ENCODE measurements around the gene OBSCN. TPM values are rescaled to one million over a fixed set of nuclear protein-coding genes. Genes with fewer than 3 reads are reported as not detected.
"Not testable (repeated sequence)": the region's sequence is repeated elsewhere in the genome, so short reads cannot be mapped to it uniquely, and the experiment has no call there.

The OBSCN gene
- total RNA-seq, 1 donor: 13.0 TPM

DNA sequence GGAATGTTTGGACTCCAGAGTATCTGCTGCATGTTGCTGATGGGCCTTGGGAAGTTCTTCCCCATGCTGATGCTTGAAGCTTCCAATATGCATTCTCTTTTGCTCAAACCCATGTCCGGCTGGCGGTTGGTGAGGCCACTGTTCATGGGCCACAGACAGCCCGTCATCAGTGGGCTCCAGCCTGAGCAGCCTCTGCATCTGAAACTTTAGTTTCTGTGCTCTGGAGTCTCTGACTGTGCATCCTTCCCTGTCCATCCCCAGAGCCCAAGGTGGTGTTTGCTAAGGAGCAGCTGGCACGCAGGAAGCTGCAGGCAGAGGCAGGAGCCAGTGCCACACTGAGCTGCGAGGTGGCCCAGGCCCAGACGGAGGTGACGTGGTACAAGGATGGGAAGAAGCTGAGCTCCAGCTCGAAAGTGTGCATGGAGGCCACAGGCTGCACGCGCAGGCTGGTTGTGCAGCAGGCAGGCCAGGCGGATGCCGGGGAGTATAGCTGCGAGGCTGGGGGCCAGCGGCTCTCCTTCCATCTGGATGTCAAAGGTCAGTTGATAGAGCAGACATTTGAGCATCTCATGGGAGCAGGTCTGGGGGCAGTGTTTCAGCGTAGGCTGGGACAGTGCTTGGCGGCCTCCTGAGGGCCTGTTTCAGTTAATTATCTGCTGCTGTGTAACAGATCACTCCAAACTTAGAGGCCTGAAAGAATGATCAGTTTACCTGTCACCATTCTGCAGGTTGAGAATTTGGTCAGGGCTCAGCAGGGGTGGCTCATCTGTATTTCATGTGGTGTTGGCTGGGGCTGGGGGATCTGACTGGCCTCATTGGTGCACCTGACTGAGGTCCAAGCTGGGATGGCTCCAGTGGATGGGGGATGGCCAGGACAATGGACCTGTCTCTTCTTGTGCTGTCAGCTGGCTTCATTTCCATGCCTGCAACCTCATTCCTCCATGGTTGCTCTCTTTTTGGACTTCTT, 16.6 kb downstream of the OBSCN start:
- TF ChIP-seq, protein P1, sequence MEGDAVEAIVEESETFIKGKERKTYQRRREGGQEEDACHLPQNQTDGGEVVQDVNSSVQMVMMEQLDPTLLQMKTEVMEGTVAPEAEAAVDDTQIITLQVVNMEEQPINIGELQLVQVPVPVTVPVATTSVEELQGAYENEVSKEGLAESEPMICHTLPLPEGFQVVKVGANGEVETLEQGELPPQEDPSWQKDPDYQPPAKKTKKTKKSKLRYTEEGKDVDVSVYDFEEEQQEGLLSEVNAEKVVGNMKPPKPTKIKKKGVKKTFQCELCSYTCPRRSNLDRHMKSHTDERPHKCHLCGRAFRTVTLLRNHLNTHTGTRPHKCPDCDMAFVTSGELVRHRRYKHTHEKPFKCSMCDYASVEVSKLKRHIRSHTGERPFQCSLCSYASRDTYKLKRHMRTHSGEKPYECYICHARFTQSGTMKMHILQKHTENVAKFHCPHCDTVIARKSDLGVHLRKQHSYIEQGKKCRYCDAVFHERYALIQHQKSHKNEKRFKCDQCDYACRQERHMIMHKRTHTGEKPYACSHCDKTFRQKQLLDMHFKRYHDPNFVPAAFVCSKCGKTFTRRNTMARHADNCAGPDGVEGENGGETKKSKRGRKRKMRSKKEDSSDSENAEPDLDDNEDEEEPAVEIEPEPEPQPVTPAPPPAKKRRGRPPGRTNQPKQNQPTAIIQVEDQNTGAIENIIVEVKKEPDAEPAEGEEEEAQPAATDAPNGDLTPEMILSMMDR (IDR thresholded peaks at IDR 0.05; ENCODE audit: insufficient read depth, low read depth, low read length): no peak
- no peak overlapping the region for H3K4me3 ChIP-seq (ENCODE audit: low read depth, low read length)
- DNase-seq (ENCODE audit: low read depth): no peak

- DNase-seq (ENCODE audit: low read depth): no peak
- H3K4me3 ChIP-seq (ENCODE audit: low read depth, low read length): no peak overlapping the region
Observed at GRCh38 chr1:228225165-228225710, 17.4 kb downstream of the OBSCN start.

GRCh38 chr1:228225740-228226139, 17.9 kb downstream of the OBSCN start:
- H3K4me3 ChIP-seq (ENCODE audit: low read depth, low read length): no peak overlapping the region
- DNase-seq (ENCODE audit: low read depth): no peak
- TF ChIP-seq, protein P1 (IDR thresholded peaks at IDR 0.05; ENCODE audit: insufficient read depth, low read depth, low read length): no peak

More at GRCh38 chr1:228225165-228225710, 17.4 kb downstream of the OBSCN start:
- TF ChIP-seq, protein P1 (IDR thresholded peaks at IDR 0.05; ENCODE audit: insufficient read depth, low read depth, low read length): no peak

DNA sequence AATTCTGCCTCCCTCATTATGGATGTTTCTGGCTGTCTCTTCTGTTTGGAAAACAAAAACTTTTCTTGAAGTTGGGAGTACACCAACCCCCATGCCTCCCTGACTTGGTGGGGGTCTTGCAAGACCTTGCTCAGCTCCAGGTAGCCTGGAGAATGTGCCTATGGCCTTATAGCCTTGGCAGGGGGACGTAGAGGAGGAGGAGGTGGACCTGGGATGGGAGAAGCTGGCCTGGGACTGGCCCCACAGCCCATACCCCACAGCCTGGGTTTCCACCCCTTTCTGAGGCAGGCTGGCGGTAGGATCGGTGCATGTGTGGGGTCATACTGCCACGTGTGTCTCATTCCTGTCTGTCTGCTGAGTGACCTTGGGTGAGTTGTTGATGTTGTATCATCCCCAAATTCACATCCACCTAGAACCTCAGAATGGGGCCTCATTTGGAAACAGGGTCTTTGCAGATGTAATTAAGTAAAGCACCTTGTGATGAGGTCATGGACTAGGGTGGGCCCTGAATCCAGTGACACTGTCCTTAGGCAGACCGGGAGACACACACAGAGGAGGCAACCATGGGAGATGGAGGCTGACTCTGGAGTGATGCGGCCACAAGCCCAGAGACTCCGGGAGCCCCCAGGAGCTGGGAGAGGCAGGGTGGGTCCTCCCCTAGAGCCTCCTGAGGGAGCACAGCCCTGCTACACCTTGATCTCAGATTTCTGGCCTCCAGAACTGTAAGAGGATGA, 18.5 kb downstream of the OBSCN start:
- TF ChIP-seq, protein P1 (IDR thresholded peaks at IDR 0.05; ENCODE audit: insufficient read depth, low read depth, low read length): no peak
- H3K4me3 ChIP-seq (ENCODE audit: low read depth, low read length): no peak overlapping the region
- no peak for DNase-seq (ENCODE audit: low read depth)

- DNase-seq (ENCODE audit: low read depth): peak; percentile 75
- no peak overlapping the region for H3K4me3 ChIP-seq (ENCODE audit: low read depth, low read length)
- TF ChIP-seq, protein P1 (IDR thresholded peaks at IDR 0.05; ENCODE audit: insufficient read depth, low read depth, low read length): peak; percentile 57
Observed at GRCh38 chr1:228226956-228227791, 19.3 kb downstream of the OBSCN start.

DNA sequence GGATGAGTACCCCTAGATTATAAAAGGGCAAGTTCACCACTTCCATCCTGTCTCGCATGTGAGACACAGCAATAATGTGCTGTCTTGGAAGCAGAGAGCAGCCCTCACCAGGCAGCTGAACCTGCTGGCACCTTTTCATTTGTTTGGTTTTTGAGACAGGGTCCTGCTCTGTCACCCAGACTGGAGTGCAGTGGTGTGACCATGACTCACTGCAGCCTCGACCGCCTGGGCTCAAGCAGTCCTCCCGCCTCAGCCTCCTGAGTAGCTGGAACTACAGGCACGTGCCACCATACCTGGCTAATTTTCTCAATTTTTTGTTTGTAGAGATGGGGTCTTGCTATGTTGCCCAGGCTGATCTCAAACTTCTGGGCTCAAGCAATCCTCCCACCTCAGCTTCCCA, 20.3 kb downstream of the OBSCN start:
- not testable (repeated sequence) for DNase-seq (ENCODE audit: low read depth); H3K4me3 ChIP-seq (ENCODE audit: low read depth, low read length)
